HepG2 (cell line): ENCODE measurements around the gene COPB2. TPM values are rescaled to one million over a fixed set of nuclear protein-coding genes. Genes with fewer than 3 reads are reported as not detected.

Experiments
- HBP1 ChIP-seq: IDR thresholded peaks from 2 replicates; pipeline ENCODE4 v1.6.1; 2016; ENCODE audit warnings: low read depth, control low read depth
- HDAC6 ChIP-seq: fragments of 200-600 bp; sonication (generic); IDR thresholded peaks from 2 replicates; pipeline ENCODE4 v1.7.0; 2017; ENCODE audit warnings: mild to moderate bottlenecking, antibody characterized with exemption, low read length, low read depth
- HNF4A ChIP-seq: sonication (generic); formaldehyde crosslinking; IDR thresholded peaks from 2 replicates; pipeline ENCODE4 v1.4.0; 2020; ENCODE audit warnings: missing genetic modification reagents
- NONO ChIP-seq, 2 experiments: fragments of 450-650 bp in 1 of 2; sonication (generic) in 1 of 2; formaldehyde crosslinking in 1 of 2; IDR thresholded peaks in 1 of 2; conservative IDR thresholded peaks in 1 of 2; 2 replicates each; pipeline versions ENCODE4 v1.6.1 to v1.8.0; 2017 to 2022; ENCODE audit warnings: mild to moderate bottlenecking in 1 of 2, missing genetic modification reagents in 1 of 2, moderate library complexity in 1 of 2
- PAF1 ChIP-seq: IDR thresholded peaks from 2 replicates; pipeline ENCODE4 v1.6.1; 2016; ENCODE audit warnings: missing genetic modification reagents, missing compliant biosample characterization
- ZFY ChIP-seq: sonication (generic); formaldehyde crosslinking; IDR thresholded peaks from 2 replicates; pipeline ENCODE4 v1.4.0; 2020; ENCODE audit warnings: missing genetic modification reagents
- ZNF260 ChIP-seq: sonication (generic); formaldehyde crosslinking; IDR thresholded peaks from 2 replicates; pipeline ENCODE4 v1.4.0; 2020; ENCODE audit warnings: missing genetic modification reagents, low read depth, mild to moderate bottlenecking, borderline replicate concordance
- ZNF318 ChIP-seq: sonication (generic); formaldehyde crosslinking; IDR thresholded peaks from 2 replicates; pipeline ENCODE4 v1.4.0; 2020; ENCODE audit warnings: mild to moderate bottlenecking, missing genetic modification reagents
- ZNF766 ChIP-seq: sonication (generic); formaldehyde crosslinking; IDR thresholded peaks from 2 replicates; pipeline ENCODE4 v1.5.0; 2020; ENCODE audit warnings: missing genetic modification reagents, borderline replicate concordance
- ZNF841 ChIP-seq: sonication (generic); formaldehyde crosslinking; IDR thresholded peaks from 2 replicates; pipeline ENCODE4 v1.8.1; 2023; ENCODE audit warnings: missing genetic modification reagents, borderline replicate concordance
- polyA plus RNA-seq, 8 experiments: library from polyadenylated mRNA; depleted of rRNA in 3 of 8; stranded (reverse) in 7 of 8; unstranded in 1 of 8; fragments of >200 nt; fragmentation: Illumina TruSeq in 4 of 8; extraction: Trizol in 4 of 8; gene quantifications; 2 replicates each; pipeline versions ENCODE4 v1.2.1 to v1.2.3, GENCODE V29; 2011 to 2016; ENCODE audit warnings: low read depth in 4 of 8, missing spikeins in 1 of 8, mixed read lengths in 1 of 8; ENCODE audit not compliant: insufficient read depth in 1 of 8
- total RNA-seq, 5 experiments: library from RNA; depleted of rRNA; stranded (reverse); fragments of >200 nt; fragmentation: Illumina TruSeq; extraction: Trizol; gene quantifications; 2 replicates each; pipeline ENCODE4 v1.2.3, GENCODE V29; 2016; ENCODE audit warnings: low read depth in 1 of 5
- TF ChIP-seq, protein P1 (sequence below): sonication (generic); formaldehyde crosslinking; IDR thresholded peaks from 2 replicates; pipeline ENCODE4 v1.9.0; 2021; ENCODE audit warnings: missing genetic modification reagents, mild to moderate bottlenecking, borderline replicate concordance
- TF ChIP-seq, protein P2 (sequence below): IDR thresholded peaks from 2 replicates; pipeline ENCODE4 v1.6.1; 2016; ENCODE audit warnings: low read depth, missing genetic modification reagents, missing compliant biosample characterization

COPB2 gene
- total and polyA plus RNA-seq, 2 of the 13 experiments (the other 11 are each of a cell fraction or from before 2014, with no cell fraction given): 83.3 to 217 TPM

DNA sequence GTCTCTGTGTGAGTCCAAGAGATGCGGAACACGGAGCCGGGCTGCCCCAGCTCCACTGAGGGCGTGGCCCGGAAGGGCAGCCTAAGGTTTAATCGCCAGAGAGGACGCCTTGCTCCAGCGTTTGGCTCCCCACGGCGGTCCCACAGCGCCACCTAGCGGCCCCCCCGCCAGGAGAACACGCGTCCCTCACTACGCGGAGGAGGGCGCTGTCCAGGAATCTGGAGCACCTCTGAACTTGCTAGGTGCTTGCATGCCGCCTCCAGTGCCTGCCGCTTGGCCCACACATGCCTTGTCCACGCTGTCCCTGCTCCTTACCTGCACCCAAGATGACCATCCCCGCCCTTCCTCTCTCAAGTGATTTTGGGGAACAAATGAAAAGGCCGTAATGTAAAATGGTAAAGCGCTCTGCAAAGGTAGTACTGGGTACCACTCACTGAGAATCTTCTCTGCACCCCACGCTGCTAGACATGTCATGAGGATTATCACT is 60.0 kb downstream of the COPB2 start (continued):
- TF ChIP-seq ZNF318 (CRISPR knock-in tag) (no peak), ZNF260 (CRISPR knock-in tag) (no peak), HDAC6 (no peak), PAF1 (CRISPR knock-in tag) (no peak), NONO (IDR thresholded peaks at IDR 0.05) (no peak), NONO (CRISPR knock-in tag; conservative IDR thresholded peaks at IDR 0.05) (0 out of 2 replicates have a peak, but pooled peaks have one; percentile 24), ZNF841 (no peak), ZNF766 (no peak), HBP1 (CRISPR knock-in tag) (no peak), ZFY (CRISPR knock-in tag) (no peak), HNF4A (CRISPR knock-in tag) (no peak)
- TF ChIP-seq, protein P1, sequence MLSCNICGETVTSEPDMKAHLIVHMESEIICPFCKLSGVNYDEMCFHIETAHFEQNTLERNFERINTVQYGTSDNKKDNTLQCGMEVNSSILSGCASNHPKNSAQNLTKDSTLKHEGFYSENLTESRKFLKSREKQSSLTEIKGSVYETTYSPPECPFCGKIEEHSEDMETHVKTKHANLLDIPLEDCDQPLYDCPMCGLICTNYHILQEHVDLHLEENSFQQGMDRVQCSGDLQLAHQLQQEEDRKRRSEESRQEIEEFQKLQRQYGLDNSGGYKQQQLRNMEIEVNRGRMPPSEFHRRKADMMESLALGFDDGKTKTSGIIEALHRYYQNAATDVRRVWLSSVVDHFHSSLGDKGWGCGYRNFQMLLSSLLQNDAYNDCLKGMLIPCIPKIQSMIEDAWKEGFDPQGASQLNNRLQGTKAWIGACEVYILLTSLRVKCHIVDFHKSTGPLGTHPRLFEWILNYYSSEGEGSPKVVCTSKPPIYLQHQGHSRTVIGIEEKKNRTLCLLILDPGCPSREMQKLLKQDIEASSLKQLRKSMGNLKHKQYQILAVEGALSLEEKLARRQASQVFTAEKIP: no peak
- TF ChIP-seq, protein P2, sequence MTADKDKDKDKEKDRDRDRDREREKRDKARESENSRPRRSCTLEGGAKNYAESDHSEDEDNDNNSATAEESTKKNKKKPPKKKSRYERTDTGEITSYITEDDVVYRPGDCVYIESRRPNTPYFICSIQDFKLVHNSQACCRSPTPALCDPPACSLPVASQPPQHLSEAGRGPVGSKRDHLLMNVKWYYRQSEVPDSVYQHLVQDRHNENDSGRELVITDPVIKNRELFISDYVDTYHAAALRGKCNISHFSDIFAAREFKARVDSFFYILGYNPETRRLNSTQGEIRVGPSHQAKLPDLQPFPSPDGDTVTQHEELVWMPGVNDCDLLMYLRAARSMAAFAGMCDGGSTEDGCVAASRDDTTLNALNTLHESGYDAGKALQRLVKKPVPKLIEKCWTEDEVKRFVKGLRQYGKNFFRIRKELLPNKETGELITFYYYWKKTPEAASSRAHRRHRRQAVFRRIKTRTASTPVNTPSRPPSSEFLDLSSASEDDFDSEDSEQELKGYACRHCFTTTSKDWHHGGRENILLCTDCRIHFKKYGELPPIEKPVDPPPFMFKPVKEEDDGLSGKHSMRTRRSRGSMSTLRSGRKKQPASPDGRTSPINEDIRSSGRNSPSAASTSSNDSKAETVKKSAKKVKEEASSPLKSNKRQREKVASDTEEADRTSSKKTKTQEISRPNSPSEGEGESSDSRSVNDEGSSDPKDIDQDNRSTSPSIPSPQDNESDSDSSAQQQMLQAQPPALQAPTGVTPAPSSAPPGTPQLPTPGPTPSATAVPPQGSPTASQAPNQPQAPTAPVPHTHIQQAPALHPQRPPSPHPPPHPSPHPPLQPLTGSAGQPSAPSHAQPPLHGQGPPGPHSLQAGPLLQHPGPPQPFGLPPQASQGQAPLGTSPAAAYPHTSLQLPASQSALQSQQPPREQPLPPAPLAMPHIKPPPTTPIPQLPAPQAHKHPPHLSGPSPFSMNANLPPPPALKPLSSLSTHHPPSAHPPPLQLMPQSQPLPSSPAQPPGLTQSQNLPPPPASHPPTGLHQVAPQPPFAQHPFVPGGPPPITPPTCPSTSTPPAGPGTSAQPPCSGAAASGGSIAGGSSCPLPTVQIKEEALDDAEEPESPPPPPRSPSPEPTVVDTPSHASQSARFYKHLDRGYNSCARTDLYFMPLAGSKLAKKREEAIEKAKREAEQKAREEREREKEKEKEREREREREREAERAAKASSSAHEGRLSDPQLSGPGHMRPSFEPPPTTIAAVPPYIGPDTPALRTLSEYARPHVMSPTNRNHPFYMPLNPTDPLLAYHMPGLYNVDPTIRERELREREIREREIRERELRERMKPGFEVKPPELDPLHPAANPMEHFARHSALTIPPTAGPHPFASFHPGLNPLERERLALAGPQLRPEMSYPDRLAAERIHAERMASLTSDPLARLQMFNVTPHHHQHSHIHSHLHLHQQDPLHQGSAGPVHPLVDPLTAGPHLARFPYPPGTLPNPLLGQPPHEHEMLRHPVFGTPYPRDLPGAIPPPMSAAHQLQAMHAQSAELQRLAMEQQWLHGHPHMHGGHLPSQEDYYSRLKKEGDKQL (CRISPR knock-in tag): no peak
